Skeletal muscle cell (primary cell): Measurements from ENCODE around the gene SMAD7.

ENCODE experiments used
- DNase-seq: peaks from one replicate; pipeline ENCODE4 v3.0.0-alpha.2; 2010; ENCODE audit warnings: low read depth
- H3K4me3 ChIP-seq: 2 replicates; pipeline ENCODE4 v1.5.1; 2011; ENCODE audit warnings: low read depth, mild to moderate bottlenecking, control low read depth, low read length, moderate library complexity

Gene SMAD7

GRCh38 chr18:48963586-48964470 is 13.1 kb upstream of the SMAD7 start:
- no peak for DNase-seq
- H3K4me3 ChIP-seq = no peak overlapping the region

GRCh38 chr18:48962994-48963561 is 12.3 kb upstream of the SMAD7 start:
- DNase-seq = no peak
- no peak overlapping the region for H3K4me3 ChIP-seq

DNA sequence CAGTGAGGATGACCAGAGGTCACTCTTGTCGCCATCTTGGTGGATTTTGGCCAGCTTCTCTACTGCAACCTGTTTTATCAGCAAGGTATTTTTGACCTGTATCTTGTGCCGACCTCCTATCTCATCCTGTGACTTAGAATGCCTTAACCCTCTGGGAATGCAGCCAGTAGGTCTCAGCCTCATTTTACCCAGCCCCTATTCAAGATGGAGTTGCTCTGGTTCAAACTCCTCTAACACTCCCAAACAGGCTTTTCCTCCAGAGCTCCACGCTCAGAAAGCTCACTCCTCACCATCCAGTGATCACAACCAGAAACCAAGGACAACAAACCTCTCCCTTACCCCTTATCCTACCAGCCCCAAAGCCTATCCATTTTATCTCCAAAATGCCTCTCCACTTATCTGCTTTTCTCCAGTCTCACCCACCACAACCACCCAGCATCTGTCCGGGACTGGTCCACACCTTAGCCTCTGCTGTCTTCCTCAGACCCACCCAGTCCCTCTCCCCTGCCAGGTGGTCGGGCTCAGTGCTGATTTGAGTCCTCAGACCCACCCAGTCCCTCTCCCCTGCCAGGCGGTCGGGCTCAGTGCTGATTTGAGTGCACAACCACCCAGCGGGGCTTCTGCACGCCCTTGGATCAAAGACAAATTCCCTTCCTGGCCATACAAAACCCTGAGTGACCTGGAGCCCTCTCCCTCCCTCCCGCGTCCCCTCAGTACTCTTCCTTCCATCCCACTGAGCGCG is 11.7 kb upstream of the SMAD7 start:
- H3K4me3 ChIP-seq = no peak overlapping the region
- DNase-seq = no peak

- no peak for DNase-seq
- H3K4me3 ChIP-seq = no peak overlapping the region
Measured at GRCh38 chr18:48961547-48961946, 10.8 kb upstream of the SMAD7 start.

GRCh38 chr18:48959921-48960920 is 9.5 kb upstream of the SMAD7 start:
- DNase-seq = no peak
- no peak overlapping the region for H3K4me3 ChIP-seq

GRCh38 chr18:48959551-48959920 is 8.8 kb upstream of the SMAD7 start:
- H3K4me3 ChIP-seq = no peak overlapping the region
- no peak for DNase-seq

DNA sequence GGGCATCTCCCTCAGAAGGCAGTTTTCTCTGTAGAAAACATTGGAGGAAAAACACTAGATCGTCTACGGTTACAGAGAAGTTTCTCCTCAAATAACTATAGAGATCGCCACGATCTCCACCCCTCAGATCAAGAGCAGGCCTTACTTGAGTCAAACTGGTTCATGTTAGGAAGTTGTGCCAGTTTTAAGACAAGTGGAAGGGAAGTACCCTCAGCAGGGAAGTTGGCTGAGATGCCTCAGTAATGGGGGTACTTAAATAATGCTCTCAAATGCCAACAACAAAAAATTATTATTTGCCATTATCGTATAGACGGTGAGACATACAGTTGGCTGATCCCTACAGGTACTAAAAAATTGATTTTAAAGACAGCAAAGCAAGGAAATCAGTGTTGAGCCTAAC is 8.2 kb upstream of the SMAD7 start:
- no peak overlapping the region for H3K4me3 ChIP-seq
- no peak for DNase-seq

DNA sequence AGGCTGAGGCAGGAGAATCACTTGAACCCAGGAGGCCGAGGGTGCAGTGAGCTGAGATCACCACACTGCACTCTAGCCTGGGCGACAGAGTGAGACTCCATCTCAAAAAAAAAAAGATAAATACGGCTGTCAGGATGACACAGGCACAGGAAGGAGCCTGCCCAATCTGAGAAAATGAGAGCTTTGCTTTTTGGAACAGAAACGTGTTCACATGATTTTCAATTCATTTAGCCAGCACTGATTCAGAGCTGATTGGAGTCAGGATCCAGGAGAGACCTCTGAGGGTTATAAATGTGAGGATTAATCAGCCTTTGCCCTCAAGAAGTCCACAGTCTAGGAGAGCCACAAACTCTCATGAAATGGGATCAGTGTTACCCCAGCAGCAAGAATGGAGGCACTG is 6.9 kb upstream of the SMAD7 start:
- no peak overlapping the region for H3K4me3 ChIP-seq
- no peak for DNase-seq

DNA sequence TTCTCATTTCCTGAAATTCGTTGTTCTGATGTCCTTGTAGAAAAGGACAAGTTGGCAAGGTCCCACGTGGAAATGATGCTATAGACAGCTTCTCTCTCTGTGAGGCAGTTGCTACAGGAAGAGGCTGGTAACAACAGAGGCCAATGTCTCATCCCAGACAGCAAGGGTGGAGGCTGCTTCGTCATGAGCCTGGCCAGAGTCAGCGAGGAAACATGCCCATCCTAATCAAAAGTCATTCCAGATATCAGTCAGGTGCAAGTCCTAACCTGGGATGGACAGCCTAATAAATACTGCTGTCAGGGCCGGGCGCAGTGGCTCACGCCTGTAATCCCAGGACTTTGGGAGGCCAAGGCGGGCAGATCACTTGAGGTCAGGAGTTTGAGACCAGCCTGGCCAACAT is 6.4 kb upstream of the SMAD7 start:
- DNase-seq = no peak
- no peak overlapping the region for H3K4me3 ChIP-seq

DNA sequence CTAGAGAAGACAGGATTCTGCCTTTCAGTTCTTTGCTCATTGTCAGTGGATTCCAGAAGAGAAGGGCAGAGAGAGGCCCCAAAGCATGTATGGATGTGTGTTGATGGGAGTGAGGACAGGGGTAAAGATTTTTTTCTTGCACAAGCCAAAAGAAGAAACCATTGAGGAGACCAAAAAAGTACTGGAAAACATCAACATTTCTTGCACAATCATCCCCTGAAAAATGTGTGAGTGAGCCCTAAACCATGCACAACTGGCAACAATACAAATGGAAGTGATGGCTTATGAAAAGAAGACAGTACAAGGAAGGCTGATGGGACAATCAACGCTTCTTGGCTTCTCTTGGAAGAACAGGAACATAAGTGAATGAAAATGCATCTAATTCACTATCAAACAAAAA is 5.6 kb upstream of the SMAD7 start:
- no peak overlapping the region for H3K4me3 ChIP-seq
- peak; percentile 69 for DNase-seq

- H3K4me3 ChIP-seq = no peak overlapping the region
- DNase-seq = no peak
Measured at GRCh38 chr18:48955830-48956261, 5.1 kb upstream of the SMAD7 start.

GRCh38 chr18:48954886-48955819 is 4.4 kb upstream of the SMAD7 start:
- DNase-seq = no peak
- H3K4me3 ChIP-seq = no peak overlapping the region

GRCh38 chr18:48953104-48953706 is 2.4 kb upstream of the SMAD7 start:
- H3K4me3 ChIP-seq = peak overlapping the region; percentile 54
- DNase-seq = no peak

DNA sequence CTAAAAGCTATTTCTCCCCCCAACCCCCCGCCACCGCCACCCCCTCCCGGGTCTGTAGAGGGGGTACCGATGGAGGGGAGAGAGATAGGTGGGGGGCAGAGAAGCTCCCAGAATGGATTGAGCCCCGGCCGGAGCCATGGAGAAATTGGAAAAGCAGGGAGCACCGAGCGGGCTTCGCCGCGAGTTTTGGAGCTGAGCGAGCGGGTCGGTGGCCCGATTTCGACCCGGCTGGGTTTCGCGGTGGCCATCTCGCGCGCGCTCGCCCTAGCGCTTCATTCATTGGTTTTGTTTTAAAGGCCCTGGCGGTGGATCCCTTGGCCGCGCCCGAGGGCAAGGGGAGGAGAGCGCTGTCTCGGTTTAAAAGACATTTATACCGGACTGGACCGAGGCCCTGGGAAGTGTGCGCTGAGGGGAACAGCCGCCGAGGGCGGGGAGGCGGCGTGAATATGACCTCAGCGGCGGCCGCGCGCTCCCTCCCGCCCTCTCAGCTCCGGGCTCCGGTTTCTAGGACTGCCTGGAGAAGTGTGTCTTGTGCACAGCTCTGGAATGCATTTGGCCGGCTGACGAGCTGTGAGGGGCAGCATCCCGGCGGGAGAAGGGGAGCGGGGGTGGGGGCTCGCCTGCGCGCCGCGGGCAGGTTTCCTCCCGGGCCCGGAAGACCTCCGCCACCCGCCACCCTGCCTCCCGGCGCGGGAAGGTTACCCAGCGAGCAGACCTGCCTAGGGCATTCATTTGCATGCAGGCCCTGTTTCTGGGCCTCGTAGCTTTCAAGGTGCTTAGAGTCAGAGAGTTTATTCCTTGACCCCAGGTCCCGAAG is 1.7 kb upstream of the SMAD7 start:
- DNase-seq = peak; percentile 77
- peak overlapping the region; percentile 54 for H3K4me3 ChIP-seq

DNA sequence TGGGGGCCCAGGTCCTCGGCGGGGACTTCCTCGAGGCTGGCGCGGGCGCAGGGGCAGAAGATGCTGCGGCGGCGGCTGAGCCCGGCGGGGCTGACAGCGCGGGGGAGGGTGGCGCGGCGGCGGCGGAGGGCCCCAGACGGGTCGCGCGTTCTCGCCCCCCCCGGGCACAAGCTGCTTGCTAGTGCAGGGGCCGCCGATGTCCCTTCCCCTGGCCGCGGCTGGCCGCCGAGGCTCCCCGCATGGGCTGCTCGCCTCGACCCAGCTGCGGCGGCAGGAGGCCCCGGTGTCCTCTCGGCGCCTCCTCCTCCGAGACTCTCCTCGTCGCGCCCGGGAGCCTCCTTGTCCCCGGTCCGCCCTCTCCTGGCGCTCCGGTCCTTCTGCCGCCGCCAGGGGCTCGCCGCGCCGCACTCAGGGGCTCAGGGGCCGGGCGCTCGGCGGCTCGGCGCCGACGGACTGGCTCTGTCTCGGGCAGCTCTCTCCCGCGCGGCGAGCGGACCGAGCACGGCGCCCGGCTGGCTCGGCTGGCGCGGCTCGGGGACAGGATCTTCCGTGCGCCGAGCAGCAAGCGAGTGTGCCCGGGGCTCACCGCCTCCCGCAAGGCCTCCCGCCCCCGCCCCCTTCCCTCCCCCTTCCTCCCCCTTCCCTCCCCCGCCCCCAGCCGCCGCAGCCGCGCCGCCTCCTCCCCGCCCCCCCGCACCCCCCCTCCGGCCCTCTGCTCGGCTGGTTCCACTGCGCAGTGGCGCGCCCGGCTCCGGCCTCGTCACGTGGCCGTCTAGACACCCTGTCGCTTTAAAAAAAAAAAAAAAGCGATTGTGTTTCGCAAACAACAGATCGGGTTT is 902 bp upstream of the SMAD7 start:
- H3K4me3 ChIP-seq = peak overlapping the region; percentile 75
- peak; percentile 71 for DNase-seq
